Activated T-cell treated with anti-CD3 and anti-CD28 coated beads for 4 hours (primary cell): Measurements from ENCODE around the gene DYDC2.

Source experiments
- DNase-seq: peaks from one replicate; pipeline ENCODE4 v3.0.0-alpha.2; 2020

Gene DYDC2

DNA sequence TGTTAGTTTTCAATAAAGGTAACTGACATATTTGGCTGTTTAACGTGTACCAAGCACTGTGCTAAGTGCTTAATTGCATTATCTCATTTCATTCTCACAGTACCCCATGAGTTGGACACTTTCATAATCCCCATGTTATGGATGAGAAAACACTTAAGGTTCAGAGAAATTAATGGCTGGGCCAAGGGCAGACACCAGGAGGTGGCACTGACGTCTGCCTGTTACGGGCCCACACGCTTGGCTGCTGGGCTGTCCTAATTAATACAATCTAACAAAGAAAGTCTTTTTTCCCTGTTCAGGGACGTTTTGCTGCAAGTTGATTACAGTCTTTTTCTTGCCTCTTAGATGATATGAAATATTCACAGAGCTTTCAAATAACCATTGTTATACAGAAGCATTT, 16.1 kb downstream of the DYDC2 start:
- no peak for DNase-seq

DNA sequence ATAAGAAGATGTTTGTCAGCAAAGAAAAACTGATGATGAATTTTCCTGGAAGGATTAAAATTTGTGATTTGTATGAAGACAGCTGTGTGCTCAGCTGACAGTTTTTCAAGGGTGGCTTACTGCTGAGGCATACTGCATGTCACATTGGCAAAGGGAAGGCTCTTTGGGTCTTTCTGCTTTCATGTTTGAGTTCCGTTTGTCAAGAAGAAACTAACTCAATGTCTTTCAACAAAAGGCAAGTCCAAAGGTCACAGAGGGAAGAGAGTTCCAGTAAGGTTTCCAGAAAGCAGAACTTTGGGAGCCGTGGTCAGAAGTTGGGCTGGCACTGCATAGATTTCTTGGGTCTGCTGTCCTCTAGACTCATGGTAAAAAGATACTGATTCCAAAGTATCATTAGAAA, 16.9 kb downstream of the DYDC2 start:
- no peak for DNase-seq

DNA sequence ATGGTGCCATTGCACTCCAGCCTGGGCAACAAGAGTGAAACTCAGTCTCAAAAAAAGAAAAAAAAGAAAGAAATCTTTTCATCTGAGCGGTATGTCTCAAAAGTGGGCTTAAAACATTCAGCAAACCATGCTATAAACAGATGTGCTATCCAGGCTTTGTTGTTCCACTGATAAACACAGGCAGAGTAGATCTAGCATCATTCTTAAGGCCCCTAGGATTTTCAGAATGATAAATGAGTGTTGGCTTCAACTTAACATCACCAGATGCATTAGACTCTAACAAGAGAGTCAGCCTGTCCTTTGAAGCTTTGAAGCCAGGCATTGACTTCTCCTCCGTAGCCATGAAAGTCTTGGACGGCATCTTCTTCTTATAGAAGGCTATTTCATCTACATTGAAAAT, 23.1 kb downstream of the DYDC2 start:
- DNase-seq, result no peak

DNA sequence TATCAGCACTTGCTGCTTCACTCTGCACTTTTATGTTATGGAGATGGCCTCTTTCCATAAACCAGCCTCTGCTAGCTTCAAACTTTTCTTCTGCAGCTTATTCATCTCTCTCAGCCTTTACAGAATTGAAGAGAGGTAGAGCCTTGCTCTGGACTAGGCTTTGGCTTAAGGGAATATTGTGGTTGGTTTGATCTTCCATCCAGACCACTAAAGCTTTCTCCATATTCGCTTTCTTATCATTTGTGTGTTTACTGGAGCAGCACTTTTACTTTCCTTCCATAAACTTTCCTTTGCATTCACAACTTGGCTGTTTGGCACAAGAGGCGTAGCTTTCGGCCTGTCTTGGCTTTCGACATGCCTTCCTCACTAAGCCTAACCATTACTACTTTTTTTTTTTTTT, 23.6 kb downstream of the DYDC2 start:
- no peak for DNase-seq

DNA sequence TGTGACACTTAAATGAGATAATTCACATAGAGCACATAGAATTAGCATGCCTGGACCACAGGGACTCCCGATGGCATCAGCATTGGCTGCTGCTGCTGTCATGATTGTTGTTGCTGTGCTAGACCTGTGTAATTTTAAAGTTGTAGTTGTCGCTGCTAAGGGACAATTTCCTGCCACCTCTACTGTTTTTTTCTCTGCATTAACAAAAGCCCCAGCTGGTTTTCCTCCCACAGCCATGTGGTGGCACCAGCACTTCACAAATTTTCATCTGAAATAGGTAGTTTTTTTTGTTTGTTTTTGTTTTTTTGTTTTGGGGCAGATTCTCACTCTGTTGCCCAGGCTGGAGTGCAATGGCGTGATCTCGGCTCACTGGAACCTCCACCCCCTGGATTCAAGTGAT, 26.4 kb downstream of the DYDC2 start:
- DNase-seq, result peak; percentile 14

DNA sequence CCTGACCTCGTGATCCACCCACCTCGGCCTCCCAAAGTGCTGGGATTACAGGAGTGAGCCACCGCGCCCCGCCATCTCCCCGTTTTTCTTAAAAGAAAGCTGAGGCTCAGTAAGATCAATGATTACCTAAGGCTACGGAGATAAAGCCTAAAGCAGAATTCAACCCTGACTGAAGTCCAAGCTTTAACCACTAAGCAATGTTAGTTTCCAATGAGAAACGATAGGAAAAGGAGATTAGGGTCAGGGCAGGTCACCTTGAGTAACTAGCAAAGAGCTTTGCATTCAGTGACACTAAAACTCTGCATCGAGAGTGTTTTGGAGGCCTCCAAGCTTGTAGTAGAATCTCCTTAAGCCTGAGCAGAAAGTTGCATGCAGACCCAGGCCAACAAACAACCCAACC, 34.2 kb downstream of the DYDC2 start:
- no peak for DNase-seq

DNA sequence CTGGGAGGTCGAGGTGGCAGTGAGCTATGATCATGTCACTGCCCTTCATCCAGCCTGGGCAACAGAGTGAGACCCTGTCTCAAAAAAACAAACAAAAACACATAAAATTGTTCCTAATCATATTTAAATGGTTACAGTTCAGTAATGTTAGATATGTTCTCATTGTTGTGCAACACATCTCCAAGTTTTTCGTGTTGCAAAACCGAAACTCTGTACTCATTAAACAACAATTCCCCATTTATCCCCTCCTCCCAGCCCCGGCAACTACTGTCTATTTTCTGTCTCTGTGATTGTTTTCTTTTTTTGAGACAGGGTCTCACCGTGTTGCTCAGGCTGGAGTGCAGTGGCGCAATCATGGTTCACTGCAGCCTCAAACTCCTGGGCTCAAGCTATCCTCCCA, 35.7 kb downstream of the DYDC2 start:
- DNase-seq, result no peak

DNA sequence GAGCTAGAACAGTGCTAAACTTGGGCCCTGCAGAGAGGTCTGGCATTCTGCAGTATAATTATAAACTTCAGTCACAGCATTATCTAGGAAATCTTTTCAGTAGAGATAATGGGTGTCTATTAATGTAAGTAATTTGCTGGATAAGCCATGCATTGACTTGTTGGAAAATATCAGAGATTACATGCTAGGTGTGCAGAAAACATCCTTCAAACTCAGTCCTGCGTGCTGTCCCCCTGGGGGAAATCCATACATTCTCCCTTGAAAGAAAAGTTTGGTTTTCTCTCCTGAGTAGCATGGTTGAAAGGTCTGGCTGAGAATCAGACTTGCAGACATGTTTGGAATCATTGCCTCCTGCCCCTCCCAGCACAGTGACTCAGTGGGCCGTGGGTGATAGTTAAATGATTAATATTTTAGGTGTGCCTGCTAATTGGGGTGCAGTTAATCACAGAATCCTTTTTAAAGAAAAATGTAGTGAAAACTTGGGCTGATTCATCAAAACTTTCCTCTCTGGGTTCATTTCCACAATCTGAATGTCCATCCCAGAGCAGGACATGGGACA, 37.9 kb downstream of the DYDC2 start:
- DNase-seq, result no peak

DNA sequence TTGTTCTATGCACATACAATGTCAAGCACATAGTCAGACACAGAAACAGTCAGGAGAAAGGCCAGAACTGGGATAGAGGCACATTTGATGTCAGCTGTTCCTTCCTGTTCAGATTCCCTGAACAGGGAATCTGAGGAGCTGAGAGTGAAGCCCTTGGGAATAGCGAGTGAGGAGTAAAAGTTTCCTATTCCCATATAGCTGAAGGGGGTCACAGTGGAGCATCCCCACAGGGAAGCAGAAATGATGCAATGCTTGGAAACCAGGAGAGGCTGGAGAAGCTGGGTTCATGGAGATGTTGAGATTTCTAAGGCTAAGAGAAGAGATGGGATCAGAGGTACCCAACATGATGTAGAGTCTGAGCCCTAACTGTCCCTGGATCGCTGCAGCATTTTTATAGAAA, 40.4 kb downstream of the DYDC2 start:
- DNase-seq, result no peak

DNA sequence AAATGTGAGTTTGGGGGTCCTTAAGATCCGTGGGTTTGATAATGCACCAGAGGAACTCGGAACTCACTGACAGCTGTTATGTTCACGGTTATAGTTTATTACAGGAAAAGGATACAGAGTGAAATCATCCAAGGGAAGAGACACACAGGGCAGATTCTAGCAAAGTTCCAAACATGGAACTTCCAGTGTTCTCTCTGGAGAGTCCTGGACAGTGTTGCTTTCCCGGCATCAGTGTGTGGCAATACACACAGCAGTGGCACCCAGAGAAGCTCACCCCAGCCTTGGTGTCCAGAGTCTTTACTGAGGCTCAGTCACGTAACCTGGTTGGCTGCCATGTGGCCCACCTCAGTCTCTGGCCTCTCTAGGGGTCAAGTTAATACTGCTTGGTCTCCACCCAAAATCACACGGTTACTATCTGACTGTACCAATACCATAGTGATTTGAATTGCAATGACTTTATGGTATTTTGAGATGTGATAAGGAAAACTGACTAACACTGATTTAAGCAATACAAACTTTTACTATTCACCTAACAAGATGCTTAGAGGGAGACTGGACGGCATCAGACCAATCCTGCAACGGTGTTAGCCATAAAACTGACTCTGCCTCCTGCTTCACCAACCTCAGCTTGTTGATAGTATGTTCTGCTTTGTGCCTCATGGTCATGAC, 43.7 kb downstream of the DYDC2 start:
- DNase-seq, result no peak

DNA sequence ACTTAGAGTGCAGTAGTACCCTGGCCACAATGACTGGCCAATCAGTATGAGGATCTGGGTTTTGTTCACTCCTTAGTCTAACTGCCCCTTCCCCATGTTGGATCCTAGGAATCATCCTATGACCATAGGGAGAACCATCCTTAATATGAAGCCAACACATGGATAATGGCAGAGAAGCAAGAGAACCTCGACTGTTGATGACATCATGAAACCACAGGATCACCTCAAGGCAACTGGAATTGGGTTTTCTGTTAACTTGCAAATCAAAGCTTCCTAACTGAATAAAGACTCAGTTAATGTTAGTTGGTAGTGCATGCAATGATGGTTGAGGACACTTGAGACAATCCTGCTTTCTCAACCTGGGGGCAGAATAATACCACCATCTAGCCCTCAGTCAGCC, 48.5 kb downstream of the DYDC2 start:
- DNase-seq, result no peak

DNA sequence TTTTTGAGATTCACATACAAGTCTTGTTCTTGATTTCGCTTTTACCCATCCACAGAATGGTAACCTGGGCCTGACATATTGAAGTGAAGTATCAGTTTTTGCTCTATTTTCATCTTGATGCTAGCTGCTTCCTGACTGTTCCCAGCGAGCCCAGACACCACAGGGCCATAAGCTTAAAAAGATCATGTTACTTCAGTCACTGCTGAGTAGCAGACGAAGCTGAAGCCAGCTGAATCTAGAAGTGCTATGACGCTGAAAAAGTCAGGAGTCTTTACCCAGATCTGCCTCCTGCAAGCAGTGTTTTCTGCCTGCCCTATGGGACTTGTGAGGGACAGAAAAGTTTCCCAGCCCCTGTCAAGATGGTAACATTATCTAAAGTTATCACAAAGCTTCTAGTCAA, 49.0 kb downstream of the DYDC2 start:
- no peak for DNase-seq

DNA sequence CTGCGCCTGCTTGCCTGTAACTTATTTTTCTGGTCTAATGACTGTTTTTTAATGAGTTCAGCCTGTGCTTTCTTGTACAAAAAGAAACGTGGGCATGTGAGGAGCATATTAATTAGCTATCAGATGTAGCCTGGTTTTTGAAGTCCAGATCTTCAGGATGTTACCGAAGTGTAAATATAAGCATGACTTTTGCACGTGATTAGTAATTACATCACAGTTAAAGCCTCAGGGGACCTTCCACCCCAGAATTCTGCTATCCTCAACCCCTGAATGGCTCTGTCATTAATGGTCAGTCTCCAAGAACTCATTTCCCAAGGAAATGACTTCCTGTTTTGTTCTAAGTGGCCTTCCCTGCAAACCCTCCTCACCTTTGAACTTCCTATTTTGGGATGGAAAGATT, 49.6 kb downstream of the DYDC2 start:
- DNase-seq, result no peak

DNA sequence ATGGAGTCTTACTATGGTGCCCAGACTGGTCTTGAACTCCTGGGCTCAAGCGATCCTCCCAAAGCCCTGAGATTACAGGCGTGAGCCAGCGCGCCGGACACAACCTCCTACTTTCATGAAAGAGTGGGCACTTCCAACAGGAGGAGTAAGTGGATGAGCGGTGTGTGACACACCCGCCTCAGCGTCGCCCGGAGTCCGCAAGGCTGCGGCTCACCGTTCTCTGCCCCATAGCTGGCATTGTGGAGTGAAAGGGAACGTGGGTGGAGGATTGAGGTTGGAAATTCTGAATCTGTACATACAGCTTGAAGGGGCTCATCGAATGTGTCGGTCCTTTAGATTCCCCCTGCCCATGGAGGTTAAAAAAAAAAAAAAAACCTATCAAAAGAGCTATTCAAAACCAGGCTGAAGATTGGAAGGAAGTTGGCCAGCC, 51.2 kb downstream of the DYDC2 start:
- DNase-seq, result peak; percentile 49

DNA sequence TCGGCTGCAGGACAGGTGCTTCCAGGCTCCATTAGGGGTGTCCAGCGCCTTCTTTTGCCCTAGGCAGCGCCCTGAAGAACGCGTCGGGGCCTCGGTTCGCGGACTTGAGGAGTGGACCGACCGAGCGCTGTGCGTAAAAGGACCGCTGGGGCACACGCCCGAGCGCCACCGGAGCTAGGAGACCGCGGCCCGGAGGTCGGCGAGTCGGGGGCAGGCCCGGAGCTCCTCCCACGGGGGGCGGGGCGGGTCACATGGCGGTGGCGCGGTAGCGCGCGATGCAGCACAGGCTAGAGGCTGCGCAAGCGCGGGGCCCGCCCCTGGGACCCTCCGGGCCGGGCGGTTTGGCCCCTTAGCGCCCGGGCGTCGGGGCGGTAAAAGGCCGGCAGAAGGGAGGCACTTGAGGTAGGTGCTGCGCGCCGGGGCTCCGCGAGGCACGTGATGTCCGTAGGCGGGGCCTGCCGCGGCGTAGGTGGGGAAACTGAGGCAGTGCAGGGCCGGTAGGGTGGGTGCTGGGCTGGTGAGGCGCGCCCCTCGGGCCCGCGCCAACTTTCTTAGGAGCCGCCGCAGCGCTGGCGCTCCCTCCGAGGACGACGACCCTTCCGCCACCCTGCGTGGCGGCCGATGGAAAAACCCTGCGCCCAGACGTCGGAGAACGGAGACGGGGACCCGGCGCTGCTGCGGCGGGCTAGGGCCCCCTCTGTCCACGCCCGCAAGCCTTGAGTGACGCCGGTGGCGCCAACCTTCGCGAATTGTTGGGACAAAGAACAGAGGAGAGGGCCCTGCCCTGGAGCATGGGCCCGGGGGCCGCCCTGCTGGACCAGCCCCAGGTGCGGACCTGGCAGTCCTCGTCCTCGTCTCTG, 51.9 kb downstream of the DYDC2 start, which contains the start of gene PRXL2A:
Gene PRXL2A, plus strand, starts transcription at position 310 of the 860 bp plus-strand sequence. CDS start 11,917 bp downstream, outside the sequence.
- peak; percentile 67 for DNase-seq

DNA sequence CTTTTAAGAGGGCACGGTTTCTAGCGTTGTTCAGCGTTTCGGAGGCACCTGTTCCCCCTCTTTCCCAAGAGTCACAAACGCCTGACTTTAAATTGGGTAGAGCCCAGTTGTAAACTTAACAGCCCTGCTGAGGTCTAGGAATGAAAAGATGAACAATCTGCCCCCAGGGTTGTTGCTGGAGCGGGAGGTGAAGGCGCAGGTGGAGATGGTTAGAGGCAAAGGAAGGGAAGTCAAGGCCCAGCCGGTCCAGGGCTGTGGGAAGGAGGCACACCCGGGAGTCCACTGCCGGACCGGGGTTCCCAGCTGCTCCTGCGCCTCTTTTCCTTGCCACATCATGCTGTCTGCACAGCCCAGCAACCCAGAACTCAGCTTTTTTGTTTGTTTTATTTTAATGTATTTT, 52.5 kb downstream of the DYDC2 start:
- DNase-seq, result no peak

DNA sequence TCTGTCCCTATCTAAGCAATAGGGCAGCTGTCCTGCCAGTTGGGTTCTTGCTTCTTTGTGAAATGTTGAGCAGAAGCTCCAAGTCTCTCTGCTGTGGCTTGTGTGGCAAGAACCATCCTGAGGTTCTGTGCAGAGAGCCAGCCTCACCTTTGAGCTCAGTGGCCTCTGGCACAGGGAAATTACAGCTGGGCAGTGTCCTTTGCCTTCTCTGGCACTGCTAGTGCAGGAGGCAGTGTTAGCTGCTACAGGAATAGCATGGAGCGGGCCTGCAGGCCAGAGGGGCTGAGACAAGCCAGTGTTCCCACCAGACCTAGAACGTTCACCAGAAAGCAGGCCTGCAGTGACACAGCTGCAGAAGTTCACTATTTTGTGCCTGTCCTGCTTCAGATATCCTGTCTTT, 53.5 kb downstream of the DYDC2 start:
- no peak for DNase-seq

DNA sequence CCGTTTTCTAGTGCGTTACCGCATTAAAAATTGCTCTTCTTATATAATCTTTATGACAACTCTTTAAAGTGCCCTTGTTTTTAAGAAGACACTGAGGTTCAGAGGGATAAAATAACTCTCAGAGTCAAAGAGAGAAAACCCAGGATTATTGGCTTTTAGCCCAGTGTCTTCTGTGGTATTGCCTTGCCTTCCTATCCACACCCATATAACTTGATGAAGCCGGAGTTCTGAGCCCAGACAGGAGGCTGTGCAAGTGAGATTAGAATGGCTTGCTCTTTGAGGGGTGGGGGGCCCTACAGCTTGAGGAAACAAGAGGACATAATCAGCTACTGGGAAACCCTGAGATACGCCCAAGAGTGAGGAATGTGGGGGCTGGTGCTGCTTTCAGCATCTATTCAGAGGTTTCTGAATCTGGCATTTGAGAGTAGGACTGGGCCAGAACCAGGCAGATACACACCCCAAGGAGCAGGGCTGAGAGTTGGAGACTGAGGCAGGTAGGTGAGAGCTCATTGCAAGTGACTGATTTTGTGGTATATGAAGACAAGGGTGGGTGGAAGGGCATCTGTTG, 54.1 kb downstream of the DYDC2 start:
- DNase-seq, result no peak

DNA sequence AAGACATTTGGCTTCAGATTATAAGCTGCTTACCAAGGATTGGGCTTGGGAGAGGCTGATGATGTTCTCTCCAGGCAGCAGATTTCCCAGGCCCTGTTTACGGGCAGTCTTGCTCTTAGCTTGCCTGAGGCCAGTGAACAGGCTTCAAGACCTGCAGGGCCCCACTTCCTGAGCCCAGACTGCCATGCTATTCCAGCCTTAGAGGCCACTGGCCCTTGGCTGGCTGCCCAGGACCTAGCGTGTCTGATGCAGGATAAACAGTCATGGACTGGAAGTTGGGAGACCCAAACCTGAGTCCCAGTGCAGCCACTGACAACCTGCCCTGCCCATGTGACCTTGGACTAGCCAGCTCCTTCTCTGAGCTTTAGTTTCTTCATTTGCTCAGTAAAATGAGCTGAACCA, 54.7 kb downstream of the DYDC2 start:
- no peak for DNase-seq

DNA sequence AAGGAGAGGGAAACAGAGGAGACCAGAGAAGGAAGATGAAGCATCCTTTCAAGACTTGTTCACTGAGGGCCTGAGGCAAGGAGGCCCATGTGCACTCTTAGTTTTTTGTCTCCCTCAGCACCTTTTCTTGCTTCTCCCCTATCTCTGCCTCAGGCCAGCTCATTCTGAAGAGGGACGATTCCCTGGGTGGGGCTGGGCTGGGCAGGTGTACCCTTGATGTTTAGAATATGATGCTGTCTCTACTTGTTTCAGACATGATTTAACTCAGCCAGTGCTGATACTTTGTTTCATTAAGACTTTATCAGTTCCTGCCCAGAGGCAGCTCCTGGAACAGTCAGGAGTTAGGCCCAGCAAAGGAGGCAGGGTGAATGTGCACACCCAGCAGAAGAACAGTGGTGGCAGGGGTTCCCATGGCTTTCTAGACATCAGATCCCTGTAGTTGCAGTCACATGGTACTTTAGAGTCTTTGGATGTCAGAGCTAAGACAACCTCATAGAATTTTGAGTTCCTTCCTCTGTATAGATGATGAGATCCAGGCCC, 55.2 kb downstream of the DYDC2 start:
- DNase-seq, result no peak

DNA sequence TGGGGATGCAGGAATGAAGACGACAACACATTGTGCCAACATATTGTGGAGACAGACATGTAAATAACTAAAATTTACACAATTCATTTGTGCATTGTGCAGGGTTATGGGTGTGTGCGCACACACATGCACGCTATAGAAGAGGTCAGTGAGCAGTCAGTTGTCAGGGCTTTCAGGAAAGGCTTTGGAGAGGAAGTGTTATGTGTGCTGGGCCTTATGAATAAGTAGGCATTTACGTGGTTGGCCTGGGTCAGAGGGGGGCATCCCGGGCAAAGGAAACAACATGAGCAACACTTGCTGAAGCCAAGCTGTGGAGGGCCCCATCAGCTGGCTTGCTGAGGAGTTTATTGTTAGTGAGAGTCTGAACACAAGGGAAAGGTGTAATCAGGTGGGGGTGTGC, 55.9 kb downstream of the DYDC2 start:
- no peak for DNase-seq

DNA sequence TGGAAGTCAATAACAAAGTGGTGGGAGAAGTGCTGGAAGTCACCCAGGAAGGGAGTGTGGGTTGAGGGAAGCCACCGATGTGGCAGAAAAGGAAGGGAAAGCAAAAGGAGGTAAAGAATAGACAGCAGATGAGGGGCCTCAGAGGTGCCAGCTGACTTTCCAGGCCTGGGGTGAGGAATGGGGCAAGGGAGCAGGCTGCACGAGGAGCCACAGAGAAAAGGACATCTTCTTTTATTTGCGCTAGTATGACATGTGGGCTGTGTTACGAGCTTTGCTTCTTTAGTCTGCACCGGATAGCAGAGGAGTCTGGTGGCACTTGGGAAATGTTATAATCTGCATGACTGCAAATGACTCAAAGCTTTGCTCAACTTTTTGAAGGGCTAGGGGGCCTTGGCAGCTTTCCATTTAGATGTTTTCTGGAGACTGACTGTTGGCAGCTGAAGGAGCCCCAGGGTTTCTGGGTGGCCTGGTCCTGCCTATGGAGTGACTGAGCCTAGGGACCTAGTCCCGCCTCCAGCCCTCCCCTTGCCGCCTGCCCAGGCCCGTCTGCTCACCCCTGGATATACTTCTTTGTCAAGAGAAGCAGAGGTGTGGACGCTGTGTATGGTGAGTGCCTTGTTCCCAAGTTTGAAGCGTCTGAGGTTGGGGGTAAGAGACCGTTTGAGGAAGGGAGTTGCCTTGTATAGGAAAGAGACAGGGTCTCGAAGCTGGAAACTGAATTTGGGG, 56.9 kb downstream of the DYDC2 start:
- DNase-seq, result no peak
